Measurements from ENCODE around the gene MAP2K6.

The MAP2K6 gene

DNA sequence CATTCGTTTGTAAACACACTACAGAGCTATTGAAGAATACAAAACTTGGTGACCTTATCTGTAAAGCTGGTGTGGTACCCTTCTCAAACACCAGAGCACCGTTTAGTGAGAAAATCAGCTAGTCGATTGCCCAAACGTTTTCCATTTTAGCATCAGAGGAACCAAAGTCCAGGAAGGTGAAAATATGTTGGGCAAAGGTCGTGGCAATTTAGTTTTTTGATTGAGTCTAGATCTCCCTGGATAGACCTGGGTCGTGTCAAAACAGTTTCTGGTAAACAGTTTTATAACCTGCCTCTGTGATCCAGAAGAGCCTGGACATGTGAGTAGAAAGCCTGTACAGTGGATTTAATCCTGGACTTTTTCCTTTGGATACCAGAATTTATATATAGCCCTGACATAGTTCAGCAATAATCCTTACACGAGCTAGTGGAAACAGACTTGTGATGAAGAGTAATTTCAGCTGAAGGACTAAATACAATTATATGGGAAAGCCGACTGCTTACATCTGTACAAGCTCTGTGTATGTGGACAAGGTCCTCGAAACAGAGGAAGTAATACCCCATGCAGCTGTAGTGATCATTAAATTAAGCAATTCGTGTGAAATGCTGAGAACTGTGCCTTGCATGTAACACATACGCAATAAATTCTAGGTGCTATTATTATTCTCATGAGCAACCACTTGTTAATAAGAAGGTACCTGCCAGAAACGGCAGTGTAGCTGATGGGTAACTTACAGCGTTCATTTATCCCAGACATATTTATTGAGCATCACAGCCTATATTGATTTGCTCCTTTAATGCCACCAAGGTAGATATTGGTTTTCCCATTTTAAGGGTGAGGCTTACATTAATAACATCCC, 72.5 kb downstream of the MAP2K6 start:
- H3K9me3 ChIP-seq (ENCODE audit: insufficient read depth, low read length, severe bottlenecking): no peaks in the 10 kb centered on the region
- no peaks in the 10 kb centered on the region for H3K79me2 ChIP-seq (ENCODE audit: insufficient read depth, low read length)
- DNase-seq (no peak), ATAC-seq (ENCODE audit: insufficient read depth, low read depth) (no peak)
- H3K27ac ChIP-seq (ENCODE audit: low read length): no peak overlapping the region
- H3K27me3 ChIP-seq (ENCODE audit: insufficient read depth, low read length, poor library complexity): no peaks in the 10 kb centered on the region
- TF ChIP-seq EZH2 (IDR thresholded peaks at IDR 0.05; ENCODE audit: borderline replicate concordance, low read depth, low read length, severe bottlenecking) (no peak), CTCF (IDR thresholded peaks at IDR 0.05; ENCODE audit: borderline replicate concordance, extremely low read depth, low read length, poor library complexity, severe bottlenecking) (no peak)
- H3K36me3 ChIP-seq (ENCODE audit: insufficient read depth, low read length): no peaks in the 10 kb centered on the region
- H3K4me1 ChIP-seq (ENCODE audit: insufficient read depth, low read length): no peaks in the 10 kb centered on the region
- H3K9ac ChIP-seq (ENCODE audit: low read depth, low read length): no peak overlapping the region
- no peak overlapping the region for H2AFZ ChIP-seq (ENCODE audit: low read depth, low read length)
- no peaks in the 10 kb centered on the region for H4K20me1 ChIP-seq (ENCODE audit: insufficient read depth, low read length)
- no peak overlapping the region for H3K4me2 ChIP-seq (ENCODE audit: insufficient read depth, low read length)
- H3K4me3 ChIP-seq (ENCODE audit: low read depth in 1 of 2, low read length in 2 of 2): no peak overlapping the region

DNA sequence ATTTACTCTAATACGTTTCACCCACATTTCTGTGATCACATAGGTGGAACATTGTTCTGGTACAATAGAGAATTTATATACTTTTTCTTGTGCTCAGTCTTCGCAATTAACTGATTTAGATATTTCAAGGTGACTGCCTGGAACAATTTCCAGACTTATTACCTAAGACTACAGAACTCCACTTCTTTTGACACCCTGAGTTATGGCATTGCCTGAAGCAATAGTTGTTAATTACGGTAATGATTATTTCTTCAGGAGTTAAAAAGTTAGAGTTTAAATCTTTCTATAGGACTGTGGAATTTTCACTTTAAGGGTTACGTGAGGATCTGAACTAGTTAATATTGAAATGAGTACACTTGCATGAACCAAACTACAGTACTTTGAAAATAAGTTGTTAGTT, 74.8 kb downstream of the MAP2K6 start:
- TF ChIP-seq EZH2 (IDR thresholded peaks at IDR 0.05; ENCODE audit: borderline replicate concordance, low read depth, low read length, severe bottlenecking): no peak
- no peak for TF ChIP-seq CTCF (IDR thresholded peaks at IDR 0.05; ENCODE audit: borderline replicate concordance, extremely low read depth, low read length, poor library complexity, severe bottlenecking)
- ATAC-seq (ENCODE audit: insufficient read depth, low read depth): no peak
- no peaks in the 10 kb centered on the region for H4K20me1 ChIP-seq (ENCODE audit: insufficient read depth, low read length)

DNA sequence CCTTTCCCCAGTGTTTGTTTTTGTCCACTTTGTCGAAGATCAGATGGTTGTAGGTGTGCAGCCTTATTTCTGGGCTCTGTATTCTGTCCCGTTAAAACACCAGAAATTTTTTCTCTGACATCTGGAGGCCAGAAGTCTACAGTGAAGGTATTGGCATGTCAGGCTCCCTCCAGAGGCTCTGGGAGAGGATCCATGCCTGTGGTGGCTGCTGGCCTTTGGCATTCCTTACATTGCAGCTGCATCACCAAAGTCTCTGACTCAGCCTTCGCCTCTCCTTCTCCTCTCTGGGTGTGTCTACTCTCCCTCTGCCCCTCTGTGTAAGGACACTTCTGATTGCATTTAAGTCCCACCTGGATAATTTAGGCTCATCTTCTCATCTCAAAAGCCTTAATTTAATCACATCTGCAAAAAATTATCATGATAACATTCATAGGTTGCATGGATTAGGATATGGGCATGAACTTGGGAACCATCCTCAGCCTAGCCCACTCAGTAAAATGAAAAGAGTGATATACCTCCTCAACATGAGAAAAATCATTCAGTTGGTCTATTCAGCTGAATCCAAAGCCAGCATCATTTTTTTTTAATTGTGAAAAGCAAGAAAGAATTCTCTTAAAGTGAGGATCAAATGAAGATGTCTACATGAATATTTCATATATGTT, 78.0 kb downstream of the MAP2K6 start:
- Histone ChIP-seq H3K4me1 (ENCODE audit: insufficient read depth, low read length) (no peaks in the 10 kb centered on the region), H4K20me1 (ENCODE audit: insufficient read depth, low read length) (no peaks in the 10 kb centered on the region), H3K9ac (ENCODE audit: low read depth, low read length) (no peak overlapping the region), H3K27me3 (ENCODE audit: insufficient read depth, low read length, poor library complexity) (no peaks in the 10 kb centered on the region), H3K27ac (ENCODE audit: low read length) (no peak overlapping the region), H3K4me2 (ENCODE audit: insufficient read depth, low read length) (no peak overlapping the region), H3K79me2 (ENCODE audit: insufficient read depth, low read length) (no peaks in the 10 kb centered on the region), H3K36me3 (ENCODE audit: insufficient read depth, low read length) (no peaks in the 10 kb centered on the region), H3K4me3 (ENCODE audit: low read depth in 1 of 2, low read length in 2 of 2) (no peak overlapping the region), H2AFZ (ENCODE audit: low read depth, low read length) (no peak overlapping the region), H3K9me3 (ENCODE audit: insufficient read depth, low read length, severe bottlenecking) (no peaks in the 10 kb centered on the region)
- DNase-seq (no peak), ATAC-seq (ENCODE audit: insufficient read depth, low read depth) (no peak)
- TF ChIP-seq EZH2 (IDR thresholded peaks at IDR 0.05; ENCODE audit: borderline replicate concordance, low read depth, low read length, severe bottlenecking) (no peak), CTCF (IDR thresholded peaks at IDR 0.05; ENCODE audit: borderline replicate concordance, extremely low read depth, low read length, poor library complexity, severe bottlenecking) (no peak)

More for the DNA sequence above, 74.8 kb downstream of the MAP2K6 start:
- no peak for DNase-seq
- no peaks in the 10 kb centered on the region for H3K79me2 ChIP-seq (ENCODE audit: insufficient read depth, low read length)
- H3K36me3 ChIP-seq (ENCODE audit: insufficient read depth, low read length): no peaks in the 10 kb centered on the region
- no peak overlapping the region for H3K27ac ChIP-seq (ENCODE audit: low read length)
- H3K4me1 ChIP-seq (ENCODE audit: insufficient read depth, low read length): no peaks in the 10 kb centered on the region
- no peak overlapping the region for H3K4me2 ChIP-seq (ENCODE audit: insufficient read depth, low read length)
- no peaks in the 10 kb centered on the region for H3K9me3 ChIP-seq (ENCODE audit: insufficient read depth, low read length, severe bottlenecking)
- H2AFZ ChIP-seq (ENCODE audit: low read depth, low read length): no peak overlapping the region
- no peak overlapping the region for H3K4me3 ChIP-seq (ENCODE audit: low read depth in 1 of 2, low read length in 2 of 2)
- H3K9ac ChIP-seq (ENCODE audit: low read depth, low read length): no peak overlapping the region
- no peaks in the 10 kb centered on the region for H3K27me3 ChIP-seq (ENCODE audit: insufficient read depth, low read length, poor library complexity)
